GM23248 (cell line): ENCODE results near the gene MTCP1. TPM values are rescaled to one million over a fixed set of nuclear protein-coding genes. Genes with fewer than 3 reads are reported as not detected.

ENCODE experiments used
- DNase-seq: peaks from one replicate; pipeline ENCODE4 v3.0.0-alpha.2; 2015
- H2AFZ ChIP-seq: fragments of 200-600 bp; sonication (generic); 2 replicates; pipeline ENCODE4 v1.6.1; 2016; ENCODE audit warnings: antibody characterized with exemption
- H3F3A ChIP-seq: fragments of 200-600 bp; sonication (generic); 2 replicates; pipeline ENCODE4 v1.6.1; 2016; ENCODE audit warnings: mild to moderate bottlenecking, antibody characterized with exemption, mixed run types; ENCODE audit not compliant: insufficient read depth
- H3K27ac ChIP-seq: fragments of 200-600 bp; sonication (generic); 2 replicates; pipeline ENCODE4 v1.5.1; 2016; ENCODE audit warnings: mild to moderate bottlenecking
- H3K27me3 ChIP-seq: fragments of 200-600 bp; sonication (generic); replicated peaks from 2 replicates; pipeline ENCODE4 v1.6.1; 2016; ENCODE audit warnings: mild to moderate bottlenecking; ENCODE audit not compliant: insufficient read depth
- H3K36me3 ChIP-seq: fragments of 200-600 bp; sonication (generic); 2 replicates; pipeline ENCODE4 v1.6.1; 2016; ENCODE audit warnings: low read depth, mild to moderate bottlenecking
- H3K4me1 ChIP-seq: fragments of 200-600 bp; sonication (generic); 2 replicates; pipeline ENCODE4 v1.6.1; 2016; ENCODE audit warnings: mild to moderate bottlenecking; ENCODE audit not compliant: insufficient read depth
- H3K4me2 ChIP-seq: fragments of 200-600 bp; sonication (generic); one replicate; pipeline ENCODE4 v1.6.1; 2016; ENCODE audit warnings: mild to moderate bottlenecking; ENCODE audit not compliant: unreplicated experiment
- H3K4me3 ChIP-seq: fragments of 200-600 bp; sonication (generic); 2 replicates; pipeline ENCODE4 v1.5.1; 2016; ENCODE audit warnings: mild to moderate bottlenecking
- H3K79me2 ChIP-seq: fragments of 200-600 bp; sonication (generic); 2 replicates; pipeline ENCODE4 v1.6.1; 2016; ENCODE audit warnings: mild to moderate bottlenecking; ENCODE audit not compliant: insufficient read depth
- H3K9ac ChIP-seq: fragments of 200-600 bp; sonication (generic); 2 replicates; pipeline ENCODE4 v1.6.1; 2016; ENCODE audit warnings: mild to moderate bottlenecking
- H3K9me2 ChIP-seq: fragments of 200-600 bp; sonication (generic); 2 replicates; pipeline ENCODE4 v1.6.1; 2016; ENCODE audit warnings: mixed run types, mild to moderate bottlenecking, moderate library complexity; ENCODE audit not compliant: insufficient read depth
- H3K9me3 ChIP-seq: fragments of 200-600 bp; sonication (generic); one replicate; pipeline ENCODE4 v1.6.1; 2017; ENCODE audit warnings: low read depth
- H4K20me1 ChIP-seq: fragments of 200-600 bp; sonication (generic); 2 replicates; pipeline ENCODE4 v1.6.0; 2016; ENCODE audit not compliant: insufficient read depth
- EZH2 ChIP-seq: fragments of 200-600 bp; sonication (generic); IDR thresholded peaks from 2 replicates; pipeline ENCODE4 v1.6.1; 2018; ENCODE audit warnings: antibody characterized with exemption, mild to moderate bottlenecking; ENCODE audit not compliant: insufficient read depth, poor library complexity, severe bottlenecking
- EZH2phosphoT487 ChIP-seq: fragments of 200-600 bp; sonication (generic); IDR thresholded peaks from 2 replicates; pipeline ENCODE4 v1.6.1; 2018; ENCODE audit warnings: antibody characterized with exemption, moderate library complexity, mild to moderate bottlenecking, low read depth; ENCODE audit not compliant: insufficient read depth
- WGBS, 2 experiments: methylation state at CpG; one replicate each; pipeline ENCODE4 v1.1.6; 2015 to 2017; ENCODE audit warnings: low lambda C conversion rate in 2 of 2, low coverage in 1 of 2; ENCODE audit errors: missing lambda C conversion rate in 2 of 2; 5-methylcytosine and 5-hydroxymethylcytosine counted together
- in situ Hi-C: fragments of 300-500 bp; cut with MboI; formaldehyde crosslinking; loops from 2 replicates; pipeline ENCODE4 v1.15.0; 2020
- polyA plus RNA-seq: library from polyadenylated mRNA; unstranded; fragments of >200 nt; fragmentation: Nextera tagmentation; extraction: Ambion mirVana; gene quantifications from 2 replicates; pipeline ENCODE4 v1.2.1, GENCODE V29; 2016
- total RNA-seq: library from RNA; depleted of rRNA; stranded (reverse); fragments of >200 nt; shearing (Covaris generic); gene quantifications from 2 replicates; pipeline ENCODE4 v1.2.3, GENCODE V29; 2014

MTCP1 gene
- total and polyA plus RNA-seq, 2 experiments from 2014 or later = 1.8 to 25.8 TPM

GRCh38 chrX:155046129-155046810 lies 24.7 kb downstream of the MTCP1 start:
- no peaks in the 10 kb centered on the region for H4K20me1 ChIP-seq
- no peak for TF ChIP-seq EZH2phosphoT487
- H3K79me2 ChIP-seq = peaks cover 14% of the 10 kb centered on the region
- H3K27me3 ChIP-seq = no peaks in the 10 kb centered on the region
- no peaks in the 10 kb centered on the region for H3K9me2 ChIP-seq
- WGBS, 2 experiments = 85 to 100% methylated on average over 5 to 6 of the region's 6 CpGs
- H3K4me1 ChIP-seq = peaks cover 3% of the 10 kb centered on the region; the same call in 1 of the 2 replicates
- no peak overlapping the region for H3K4me3 ChIP-seq
- H3K36me3 ChIP-seq = no peaks in the 10 kb centered on the region
- in situ Hi-C loops = no loop called here
- 0 out of 2 replicates have a peak, but pooled peaks cover 7% of the 10 kb centered on the region for H3F3A ChIP-seq
- H2AFZ ChIP-seq = no peak overlapping the region
- no peak for DNase-seq
- no peaks in the 10 kb centered on the region for H3K9me3 ChIP-seq
- no peak overlapping the region for H3K27ac ChIP-seq
- no peak overlapping the region for H3K4me2 ChIP-seq
- H3K9ac ChIP-seq = no peak overlapping the region

GRCh38 chrX:155035688-155036087 lies 35.2 kb downstream of the MTCP1 start:
- Histone ChIP-seq H3K9me2 (no peaks in the 10 kb centered on the region), H4K20me1 (no peaks in the 10 kb centered on the region), H3K27ac (no peak overlapping the region), H3K79me2 (peaks cover 89% of the 10 kb centered on the region), H3K4me2 (no peak overlapping the region), H3K4me3 (no peak overlapping the region), H3K4me1 (no peaks in the 10 kb centered on the region), H3K9ac (no peak overlapping the region), H3F3A (no peaks in the 10 kb centered on the region), H3K27me3 (no peaks in the 10 kb centered on the region), H3K36me3 (peaks cover 7% of the 10 kb centered on the region; the same call in 1 of the 2 replicates), H2AFZ (no peak overlapping the region), H3K9me3 (no peaks in the 10 kb centered on the region)
- no peak for DNase-seq
- 97 to 100% methylated on average over 4 of the region's 4 CpGs for WGBS, 2 experiments
- TF ChIP-seq EZH2 (no peak), EZH2phosphoT487 (no peak)
- in situ Hi-C loops = no loop called here

- no peaks in the 10 kb centered on the region for H3K9me3 ChIP-seq
- H3K4me2 ChIP-seq = no peak overlapping the region
- H3K36me3 ChIP-seq = peaks cover 7% of the 10 kb centered on the region; the same call in 1 of the 2 replicates
- no peak for DNase-seq
- H3K27ac ChIP-seq = no peak overlapping the region
- H3K4me3 ChIP-seq = no peak overlapping the region
- in situ Hi-C loops = no loop called here
- no peaks in the 10 kb centered on the region for H4K20me1 ChIP-seq
- WGBS, 2 experiments = 66 to 79% methylated on average over 3 of the region's 5 CpGs
- no peaks in the 10 kb centered on the region for H3K9me2 ChIP-seq
- no peak overlapping the region for H3K9ac ChIP-seq
- H3F3A ChIP-seq = peaks cover 18% of the 10 kb centered on the region; the same call in 1 of the 2 replicates
- H2AFZ ChIP-seq = no peak overlapping the region
- H3K27me3 ChIP-seq = no peaks in the 10 kb centered on the region
- TF ChIP-seq EZH2phosphoT487 = no peak
- TF ChIP-seq EZH2 = no peak
- H3K79me2 ChIP-seq = peaks cover 76% of the 10 kb centered on the region
- peaks cover 16% of the 10 kb centered on the region for H3K4me1 ChIP-seq
Measured at GRCh38 chrX:155031657-155032056, 39.3 kb downstream of the MTCP1 start.

GRCh38 chrX:155028877-155029291 lies 42.1 kb downstream of the MTCP1 start:
- DNase-seq = peak; percentile 60
- H3K4me3 ChIP-seq = no peak overlapping the region
- peak overlapping the region; percentile 100 for H3K27ac ChIP-seq
- H3K9me2 ChIP-seq = no peaks in the 10 kb centered on the region
- H3K9ac ChIP-seq = peak overlapping the region; percentile 100
- peaks cover 16% of the 10 kb centered on the region for H3K4me1 ChIP-seq
- 82 to 85% methylated on average over 2 of the region's 2 CpGs for WGBS, 2 experiments
- H2AFZ ChIP-seq = no peak overlapping the region
- H3K4me2 ChIP-seq = peak overlapping the region; percentile 35
- H3F3A ChIP-seq = peaks cover 18% of the 10 kb centered on the region; the same call in 1 of the 2 replicates
- H3K36me3 ChIP-seq = no peaks in the 10 kb centered on the region
- H3K9me3 ChIP-seq = no peaks in the 10 kb centered on the region
- H3K79me2 ChIP-seq = peaks cover 57% of the 10 kb centered on the region
- in situ Hi-C loops = no loop called here
- TF ChIP-seq EZH2 = no peak
- no peak for TF ChIP-seq EZH2phosphoT487
- H4K20me1 ChIP-seq = no peaks in the 10 kb centered on the region
- H3K27me3 ChIP-seq = no peaks in the 10 kb centered on the region
